MCF 10A (cell line): ENCODE measurements around the gene CRTAC1. TPM values are rescaled to one million over a fixed set of nuclear protein-coding genes. Genes with fewer than 3 reads are reported as not detected.

Experiments
- BruUV-seq: library from RNA; stranded (reverse); fragments of 400-500 nt; replicated peaks from 2 replicates; lab custom pipeline; 2021; lab: Mats Ljungman, UMichigan
- CTCF ChIA-PET: fragments of 300-600 bp; sonication (Branson Sonifier 250); formaldehyde crosslinking; extraction: SDS; loops from one replicate; lab custom pipeline; 2021; ENCODE audit warnings: antibody characterized with exemption, inconsistent platforms; lab: Yijun Ruan, JAX
- POLR2A ChIA-PET: fragments of 300-600, 350-650 bp; sonication (Branson Sonifier 250); formaldehyde crosslinking; extraction: SDS; loops from one replicate; lab custom pipeline; 2020; ENCODE audit warnings: antibody characterized with exemption, inconsistent platforms; lab: Yijun Ruan, JAX
- DNase-seq: peaks from one replicate; pipeline ENCODE4 v3.0.0-alpha.2; 2018; ENCODE audit not compliant: unreplicated experiment
- H3K27ac Mint-ChIP-seq: one replicate; pipeline ENCODE4 v1.8.0; 2022; ENCODE audit warnings: mild to moderate bottlenecking, low read depth, mixed read lengths; ENCODE audit not compliant: unreplicated experiment
- H3K27me3 Mint-ChIP-seq: one replicate; pipeline ENCODE4 v1.8.0; 2022; ENCODE audit warnings: mixed read lengths; ENCODE audit not compliant: insufficient read depth, unreplicated experiment
- H3K36me3 Mint-ChIP-seq: one replicate; pipeline ENCODE4 v1.8.0; 2022; ENCODE audit warnings: mild to moderate bottlenecking, moderate library complexity, mixed read lengths; ENCODE audit not compliant: insufficient read depth, unreplicated experiment
- H3K4me1 Mint-ChIP-seq: one replicate; pipeline ENCODE4 v1.8.0; 2022; ENCODE audit warnings: mixed read lengths; ENCODE audit not compliant: insufficient read depth, unreplicated experiment
- H3K4me3 Mint-ChIP-seq: one replicate; pipeline ENCODE4 v1.8.0; 2022; ENCODE audit warnings: mild to moderate bottlenecking, moderate library complexity, mixed read lengths; ENCODE audit not compliant: unreplicated experiment
- H3K9me3 Mint-ChIP-seq: one replicate; pipeline ENCODE4 v1.8.0; 2022; ENCODE audit warnings: mixed read lengths; ENCODE audit not compliant: unreplicated experiment
- intact Hi-C: fragments of 100-400 bp; cut with micrococcal nuclease; formaldehyde crosslinking; loops from 2 replicates; pipeline ENCODE4 v1.14.1; 2022
- total RNA-seq: library from RNA; stranded (reverse); gene quantifications from 2 replicates; pipeline ENCODE4 v1.2.3, GENCODE V29; 2022
- TF ChIP-seq, protein P1 (sequence below): fragments of 200-600 bp; IDR thresholded peaks from one replicate; pipeline ENCODE4 v1.8.0; 2022; ENCODE audit warnings: antibody characterized with exemption, mild to moderate bottlenecking; ENCODE audit not compliant: unreplicated experiment

CRTAC1 gene
- total RNA-seq, 1 experiment from 2014 or later = not detected

DNA sequence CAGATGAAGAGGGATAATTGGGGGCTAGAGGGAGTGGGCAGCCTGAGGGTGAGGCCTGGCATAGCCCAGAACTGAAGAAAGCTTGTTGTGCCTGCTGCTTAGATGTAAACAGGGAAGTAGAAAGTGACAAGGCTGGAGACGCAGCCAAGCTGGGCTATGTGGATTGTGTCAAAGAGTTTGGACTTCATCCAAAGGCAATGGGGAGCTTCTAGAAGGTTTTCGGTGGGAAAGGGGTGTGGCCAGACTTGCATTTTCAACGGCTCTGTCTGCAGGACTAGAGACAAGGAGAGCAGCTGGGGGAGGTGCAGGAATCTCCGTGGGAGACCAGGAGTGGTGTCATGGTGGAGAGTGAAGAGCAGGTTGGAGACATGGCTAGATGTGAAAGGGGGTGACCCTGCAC, 132.0 kb downstream of the CRTAC1 start:
- Mint-ChIP-seq H3K9me3 (no peaks in the 10 kb centered on the region), H3K4me3 (no peak overlapping the region), H3K27ac (no peak overlapping the region), H3K36me3 (no peaks in the 10 kb centered on the region), H3K27me3 (no peaks in the 10 kb centered on the region), H3K4me1 (no peaks in the 10 kb centered on the region)
- CTCF ChIA-PET = interaction anchor here (0.6 to 2.2 kb wide), 8 partner anchors 9 to 1537 kb away, joined by 3 to 7 read pairs (median 4); no protein-coding TSS in a partner anchor
- no TSS peak for BruUV-seq
- intact Hi-C loops = no loop called here
- TF ChIP-seq, protein P1, sequence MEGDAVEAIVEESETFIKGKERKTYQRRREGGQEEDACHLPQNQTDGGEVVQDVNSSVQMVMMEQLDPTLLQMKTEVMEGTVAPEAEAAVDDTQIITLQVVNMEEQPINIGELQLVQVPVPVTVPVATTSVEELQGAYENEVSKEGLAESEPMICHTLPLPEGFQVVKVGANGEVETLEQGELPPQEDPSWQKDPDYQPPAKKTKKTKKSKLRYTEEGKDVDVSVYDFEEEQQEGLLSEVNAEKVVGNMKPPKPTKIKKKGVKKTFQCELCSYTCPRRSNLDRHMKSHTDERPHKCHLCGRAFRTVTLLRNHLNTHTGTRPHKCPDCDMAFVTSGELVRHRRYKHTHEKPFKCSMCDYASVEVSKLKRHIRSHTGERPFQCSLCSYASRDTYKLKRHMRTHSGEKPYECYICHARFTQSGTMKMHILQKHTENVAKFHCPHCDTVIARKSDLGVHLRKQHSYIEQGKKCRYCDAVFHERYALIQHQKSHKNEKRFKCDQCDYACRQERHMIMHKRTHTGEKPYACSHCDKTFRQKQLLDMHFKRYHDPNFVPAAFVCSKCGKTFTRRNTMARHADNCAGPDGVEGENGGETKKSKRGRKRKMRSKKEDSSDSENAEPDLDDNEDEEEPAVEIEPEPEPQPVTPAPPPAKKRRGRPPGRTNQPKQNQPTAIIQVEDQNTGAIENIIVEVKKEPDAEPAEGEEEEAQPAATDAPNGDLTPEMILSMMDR = no peak
- DNase-seq = no peak
- POLR2A ChIA-PET = no interaction called here

DNA sequence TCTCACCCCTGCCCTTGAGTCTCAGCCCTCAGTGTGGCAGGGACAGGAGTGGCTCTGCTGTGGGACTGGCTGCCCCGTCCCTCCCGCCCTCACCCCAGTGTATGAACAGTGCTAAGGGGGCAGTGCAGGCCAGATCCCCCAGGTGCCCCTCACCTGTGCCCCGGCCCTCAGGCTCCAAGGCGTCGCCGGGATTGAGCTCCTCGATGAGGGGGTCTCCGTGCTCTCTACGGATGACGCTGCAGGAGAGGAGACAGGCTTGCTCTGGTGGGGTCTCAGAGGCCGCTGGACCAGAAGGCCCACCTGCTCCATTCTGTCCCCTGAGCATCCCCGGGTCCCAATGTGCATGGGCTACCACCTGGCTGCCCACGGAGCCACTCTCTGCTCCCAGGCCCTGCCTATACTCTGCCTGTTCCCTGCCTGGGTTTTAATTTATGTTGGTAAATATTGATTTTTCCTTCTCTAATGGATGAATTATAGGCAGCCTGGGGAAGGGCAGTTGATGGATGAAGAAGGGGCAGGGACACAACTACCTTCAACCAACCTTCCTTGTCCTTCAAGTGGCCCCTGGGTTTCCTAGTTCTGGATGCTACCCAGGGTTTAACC, 133.6 kb downstream of the CRTAC1 start:
- Mint-ChIP-seq H3K27ac (no peak overlapping the region), H3K36me3 (no peaks in the 10 kb centered on the region), H3K9me3 (no peaks in the 10 kb centered on the region), H3K27me3 (no peaks in the 10 kb centered on the region), H3K4me1 (no peaks in the 10 kb centered on the region), H3K4me3 (no peak overlapping the region)
- no TSS peak for BruUV-seq
- CTCF ChIA-PET = interaction anchor here (1.1 kb wide), 1 partner anchor 155 kb away, joined by 4 read pairs; no protein-coding TSS in a partner anchor
- TF ChIP-seq, protein P1 = no peak
- intact Hi-C loops = no loop called here
- POLR2A ChIA-PET = no interaction called here
- no peak for DNase-seq

DNA sequence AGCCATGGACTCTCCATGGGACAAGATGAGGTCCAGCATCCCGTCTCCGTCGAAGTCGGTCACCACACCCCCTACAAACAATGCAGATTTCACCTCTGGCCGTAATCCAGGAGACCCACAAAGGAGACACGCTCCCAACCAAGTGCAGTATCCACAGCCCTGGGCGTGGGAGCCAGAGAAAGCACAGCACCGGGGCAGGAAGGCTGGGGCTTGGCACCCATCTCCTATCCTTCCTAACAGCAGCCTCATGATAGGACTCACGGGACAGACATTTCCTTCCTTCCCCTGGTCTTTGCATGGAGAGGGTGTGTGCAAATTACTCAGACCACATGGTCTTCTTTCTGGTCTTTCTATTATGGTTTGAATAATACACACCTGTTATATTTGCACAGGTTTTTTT, 134.5 kb downstream of the CRTAC1 start:
- H3K4me1 Mint-ChIP-seq = no peaks in the 10 kb centered on the region
- H3K36me3 Mint-ChIP-seq = no peaks in the 10 kb centered on the region
- no peak overlapping the region for H3K27ac Mint-ChIP-seq
- H3K9me3 Mint-ChIP-seq = no peaks in the 10 kb centered on the region
- BruUV-seq = no TSS peak
- H3K27me3 Mint-ChIP-seq = no peaks in the 10 kb centered on the region
- TF ChIP-seq, protein P1 = no peak
- ChIA-PET POLR2A (no interaction called here), CTCF (interaction anchor here (1.1 kb wide), 1 partner anchor 156 kb away, joined by 4 read pairs; no protein-coding TSS in a partner anchor)
- no peak for DNase-seq
- intact Hi-C loops = no loop called here
- H3K4me3 Mint-ChIP-seq = no peak overlapping the region

DNA sequence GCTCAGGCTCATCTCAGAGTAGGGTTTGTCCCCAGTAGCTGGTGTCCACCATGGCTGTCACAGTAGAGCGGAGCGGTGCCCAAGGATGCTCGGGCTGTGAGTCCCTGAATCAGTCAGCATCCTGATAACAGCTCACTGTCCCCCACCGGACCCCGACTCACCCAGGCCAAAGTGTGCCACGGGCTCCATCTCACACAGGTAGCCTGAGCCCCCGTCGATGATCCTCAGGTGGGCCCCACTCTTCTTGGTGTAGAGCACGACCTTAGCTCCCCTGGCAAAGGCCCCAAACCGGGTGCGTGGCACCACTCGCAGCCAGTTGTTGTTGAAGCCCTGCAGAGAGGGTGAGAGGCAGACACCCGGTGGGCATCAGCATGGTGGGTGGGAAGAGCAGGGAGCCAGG, 135.3 kb downstream of the CRTAC1 start:
- Mint-ChIP-seq H3K4me3 (no peak overlapping the region), H3K9me3 (no peaks in the 10 kb centered on the region), H3K27me3 (no peaks in the 10 kb centered on the region), H3K27ac (no peak overlapping the region), H3K36me3 (no peaks in the 10 kb centered on the region), H3K4me1 (no peaks in the 10 kb centered on the region)
- CTCF ChIA-PET = interaction anchor here (0.5 to 2.2 kb wide), 4 partner anchors 20 to 147 kb away, joined by 3 to 6 read pairs (median 4); no protein-coding TSS in a partner anchor
- POLR2A ChIA-PET = interaction anchor here (0.6 to 0.8 kb wide), 3 partner anchors 10 to 148 kb away, joined by 3 to 4 read pairs (median 3); no protein-coding TSS in a partner anchor
- intact Hi-C loops = no loop called here
- DNase-seq = no peak
- no TSS peak for BruUV-seq
- TF ChIP-seq, protein P1 = no peak
